ENCODE measurements around the gene ORAI2.
"Not testable (repeated sequence)": the region's sequence is repeated elsewhere in the genome, so short reads cannot be mapped to it uniquely, and the experiment has no call there.

The ORAI2 gene

GRCh38 chr7:102498321-102498720 lies 64.9 kb downstream of the ORAI2 start:
- DNase-seq (ENCODE audit: low spot score) = not testable (repeated sequence)

GRCh38 chr7:102503141-102503540 lies 69.8 kb downstream of the ORAI2 start:
- not testable (repeated sequence) for DNase-seq (ENCODE audit: low spot score)

- DNase-seq (ENCODE audit: low spot score) = not testable (repeated sequence)
Observed at GRCh38 chr7:102505298-102506185, 72.2 kb downstream of the ORAI2 start.
